GM19452 (cell line): ENCODE data around the gene TUBA1C.
"Not testable (repeated sequence)": the region's sequence is repeated elsewhere in the genome, so short reads cannot be mapped to it uniquely, and the experiment has no call there.

ENCODE experiments used
- ATAC-seq: cut with Tn5 transposase; IDR thresholded peaks from one replicate; pipeline ENCODE4 v1.9.1; 2021; ENCODE audit not compliant: unreplicated experiment

The TUBA1C gene

GRCh38 chr12:49255456-49255855, 9.4 kb upstream of the TUBA1C start:
- not testable (repeated sequence) for ATAC-seq

- ATAC-seq = no peak
Observed at GRCh38 chr12:49255857-49256637, 8.8 kb upstream of the TUBA1C start.

GRCh38 chr12:49257508-49258184, 7.2 kb upstream of the TUBA1C start:
- not testable (repeated sequence) for ATAC-seq

GRCh38 chr12:49259452-49259851, 5.4 kb upstream of the TUBA1C start:
- ATAC-seq = no peak

- ATAC-seq = no peak
Observed at GRCh38 chr12:49260166-49260565, 4.7 kb upstream of the TUBA1C start.

GRCh38 chr12:49260571-49261363, 4.1 kb upstream of the TUBA1C start:
- no peak for ATAC-seq

GRCh38 chr12:49261721-49262120, 3.2 kb upstream of the TUBA1C start:
- no peak for ATAC-seq

GRCh38 chr12:49263400-49263763, 1.5 kb upstream of the TUBA1C start:
- no peak for ATAC-seq

- ATAC-seq = peak; percentile 39
Observed at GRCh38 chr12:49264466-49264872, 413 bp upstream of the TUBA1C start.

- ATAC-seq = not testable (repeated sequence)
Observed at GRCh38 chr12:49269191-49269590, 4.3 kb downstream of the TUBA1C start.

GRCh38 chr12:49272790-49273725, 8.2 kb downstream of the TUBA1C start:
- no peak for ATAC-seq

- ATAC-seq = no peak
Observed at GRCh38 chr12:49273726-49274395, 9.0 kb downstream of the TUBA1C start.

- no peak for ATAC-seq
Observed at GRCh38 chr12:49274396-49275069, 9.7 kb downstream of the TUBA1C start.

GRCh38 chr12:49276304-49277290, 11.7 kb downstream of the TUBA1C start:
- no peak for ATAC-seq

- ATAC-seq = no peak
Observed at GRCh38 chr12:49277466-49277865, 12.6 kb downstream of the TUBA1C start.

- ATAC-seq = no peak
Observed at GRCh38 chr12:49279706-49280159, 14.9 kb downstream of the TUBA1C start.

GRCh38 chr12:49280545-49280944, 15.7 kb downstream of the TUBA1C start:
- not testable (repeated sequence) for ATAC-seq

GRCh38 chr12:49282302-49282701, 17.4 kb downstream of the TUBA1C start:
- ATAC-seq = no peak
